ENCODE data around the gene MPHOSPH9. TPM values are rescaled to one million over a fixed set of nuclear protein-coding genes. Genes with fewer than 3 reads are reported as not detected.

MPHOSPH9 gene
- total RNA-seq, 1 experiment from 2014 or later = 43.1 TPM

DNA sequence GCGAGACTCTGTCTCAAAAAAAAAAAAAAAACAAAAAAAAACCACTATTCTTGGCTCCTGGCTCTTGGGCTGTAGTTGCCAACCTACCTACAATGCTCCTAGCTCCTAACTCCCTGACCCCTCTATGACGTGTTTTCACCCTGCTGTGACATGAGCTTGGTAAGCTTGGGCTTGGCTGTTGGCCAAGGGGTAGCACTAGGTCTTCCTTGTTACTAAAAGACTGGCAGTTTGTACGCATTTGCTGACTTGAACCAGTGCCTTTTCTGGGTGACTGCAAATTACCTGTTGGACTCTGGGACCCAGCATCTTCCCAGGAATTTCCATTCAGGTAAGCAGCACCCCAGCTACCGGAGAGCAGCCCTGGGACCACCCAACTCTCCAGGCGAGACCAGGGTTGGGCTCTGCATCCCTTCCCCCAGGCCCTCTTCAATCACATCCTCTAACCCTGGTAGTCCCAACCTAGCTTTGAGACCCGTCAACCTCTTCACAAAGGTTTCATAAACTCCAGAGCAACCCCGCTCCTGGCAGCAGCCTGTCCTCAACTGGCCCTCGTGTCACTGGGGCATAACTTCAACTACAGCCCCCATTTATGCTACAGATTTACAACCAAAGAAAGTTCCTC, 30.4 kb upstream of the MPHOSPH9 start:
- Mint-ChIP-seq H3K27me3 (ENCODE audit: insufficient read depth, unreplicated experiment) (no peaks in the 10 kb centered on the region), H3K9me3 (ENCODE audit: unreplicated experiment) (no peaks in the 10 kb centered on the region), H3K36me3 (ENCODE audit: insufficient read depth, unreplicated experiment) (peaks cover 91% of the 10 kb centered on the region), H3K4me3 (ENCODE audit: unreplicated experiment) (no peak overlapping the region), H3K27ac (ENCODE audit: unreplicated experiment) (no peak overlapping the region), H3K4me1 (ENCODE audit: low read depth, unreplicated experiment) (no peaks in the 10 kb centered on the region)
- intact Hi-C loops (cut with micrococcal nuclease; ENCODE audit: unreplicated experiment) = no loop called here
- H3K9me3 ChIP-seq = no peaks in the 10 kb centered on the region
- no TSS peak for BruUV-seq (replicated peaks)
- H3K4me1 ChIP-seq = no peaks in the 10 kb centered on the region
- H3K36me3 ChIP-seq (ENCODE audit: control insufficient read depth, insufficient read depth, low read length) = peaks cover 1% of the 10 kb centered on the region; the same call in 1 of the 2 replicates
- no peak overlapping the region for H3K4me3 ChIP-seq (ENCODE audit: low read depth, low read length)
- ChIA-PET CTCF (no interaction called here), POLR2A (no interaction called here)
- TF ChIP-seq, protein P1, sequence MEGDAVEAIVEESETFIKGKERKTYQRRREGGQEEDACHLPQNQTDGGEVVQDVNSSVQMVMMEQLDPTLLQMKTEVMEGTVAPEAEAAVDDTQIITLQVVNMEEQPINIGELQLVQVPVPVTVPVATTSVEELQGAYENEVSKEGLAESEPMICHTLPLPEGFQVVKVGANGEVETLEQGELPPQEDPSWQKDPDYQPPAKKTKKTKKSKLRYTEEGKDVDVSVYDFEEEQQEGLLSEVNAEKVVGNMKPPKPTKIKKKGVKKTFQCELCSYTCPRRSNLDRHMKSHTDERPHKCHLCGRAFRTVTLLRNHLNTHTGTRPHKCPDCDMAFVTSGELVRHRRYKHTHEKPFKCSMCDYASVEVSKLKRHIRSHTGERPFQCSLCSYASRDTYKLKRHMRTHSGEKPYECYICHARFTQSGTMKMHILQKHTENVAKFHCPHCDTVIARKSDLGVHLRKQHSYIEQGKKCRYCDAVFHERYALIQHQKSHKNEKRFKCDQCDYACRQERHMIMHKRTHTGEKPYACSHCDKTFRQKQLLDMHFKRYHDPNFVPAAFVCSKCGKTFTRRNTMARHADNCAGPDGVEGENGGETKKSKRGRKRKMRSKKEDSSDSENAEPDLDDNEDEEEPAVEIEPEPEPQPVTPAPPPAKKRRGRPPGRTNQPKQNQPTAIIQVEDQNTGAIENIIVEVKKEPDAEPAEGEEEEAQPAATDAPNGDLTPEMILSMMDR (IDR thresholded peaks at IDR 0.05; ENCODE audit: insufficient read depth in 1 of 2, low read depth in 1 of 2, low read length in 1 of 2, severe bottlenecking in 1 of 2, unreplicated experiment in 1 of 2) = no peak
- DNase-seq = no peak
- H3K27me3 ChIP-seq (replicated peaks; ENCODE audit: control insufficient read depth, insufficient read depth, low read length) = no peaks in the 10 kb centered on the region

DNA sequence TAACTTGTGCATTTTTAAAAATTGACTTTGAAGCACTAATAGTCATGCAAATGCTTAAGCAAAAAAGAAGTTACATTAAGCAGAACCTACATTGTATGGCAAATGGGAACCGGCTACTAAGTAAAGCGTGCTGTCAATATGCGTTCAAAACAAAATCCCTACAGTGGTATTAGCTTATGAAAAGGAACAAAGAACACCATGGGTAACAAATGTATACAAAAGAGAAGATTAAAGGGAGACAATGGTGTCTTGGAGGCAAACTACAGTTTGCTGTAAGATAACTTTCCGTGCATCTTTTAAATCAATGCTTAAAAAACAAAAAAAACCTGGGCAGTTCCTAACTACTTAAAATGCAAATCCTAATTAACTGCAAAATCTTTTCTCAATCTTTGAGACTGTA, 28.3 kb upstream of the MPHOSPH9 start:
- Histone ChIP-seq H3K9me3 (no peaks in the 10 kb centered on the region), H3K4me3 (ENCODE audit: low read depth, low read length) (no peak overlapping the region), H3K27me3 (replicated peaks; ENCODE audit: control insufficient read depth, insufficient read depth, low read length) (no peaks in the 10 kb centered on the region), H3K4me1 (no peaks in the 10 kb centered on the region), H3K36me3 (ENCODE audit: control insufficient read depth, insufficient read depth, low read length) (peaks cover 1% of the 10 kb centered on the region; the same call in 1 of the 2 replicates)
- TSS peak; percentile 79 for BruUV-seq (replicated peaks)
- Mint-ChIP-seq H3K27ac (ENCODE audit: unreplicated experiment) (no peak overlapping the region), H3K27me3 (ENCODE audit: insufficient read depth, unreplicated experiment) (no peaks in the 10 kb centered on the region), H3K4me1 (ENCODE audit: low read depth, unreplicated experiment) (no peaks in the 10 kb centered on the region), H3K9me3 (ENCODE audit: unreplicated experiment) (no peaks in the 10 kb centered on the region), H3K4me3 (ENCODE audit: unreplicated experiment) (no peak overlapping the region), H3K36me3 (ENCODE audit: insufficient read depth, unreplicated experiment) (peaks cover 95% of the 10 kb centered on the region)
- POLR2A ChIA-PET = no interaction called here
- no peak for DNase-seq
- CTCF ChIA-PET = no interaction called here
- TF ChIP-seq, protein P1 (IDR thresholded peaks at IDR 0.05; ENCODE audit: insufficient read depth in 1 of 2, low read depth in 1 of 2, low read length in 1 of 2, severe bottlenecking in 1 of 2, unreplicated experiment in 1 of 2) = no peak
- intact Hi-C loops (cut with micrococcal nuclease; ENCODE audit: unreplicated experiment) = no loop called here

DNA sequence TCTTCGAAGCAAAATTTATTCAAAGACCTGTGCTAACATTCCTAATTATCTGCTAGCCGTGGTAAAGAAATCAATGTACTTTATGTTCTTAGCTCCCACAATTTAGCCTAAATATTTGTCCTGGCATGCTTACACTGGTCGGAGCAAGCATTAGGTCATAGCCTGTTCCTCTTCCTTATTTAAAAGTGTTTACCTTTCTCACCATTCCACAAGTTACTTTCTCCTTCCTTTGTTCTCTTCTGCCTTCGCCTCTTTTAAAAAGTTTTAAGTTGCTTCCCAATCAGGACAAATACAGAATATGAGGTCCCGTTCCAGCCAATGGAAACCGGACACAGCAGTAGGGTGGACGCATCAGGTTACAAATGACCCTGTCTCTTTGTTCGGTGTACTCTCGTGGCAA, 27.1 kb upstream of the MPHOSPH9 start:
- TF ChIP-seq, protein P1 (IDR thresholded peaks at IDR 0.05; ENCODE audit: insufficient read depth in 1 of 2, low read depth in 1 of 2, low read length in 1 of 2, severe bottlenecking in 1 of 2, unreplicated experiment in 1 of 2) = no peak
- no peaks in the 10 kb centered on the region for H3K9me3 Mint-ChIP-seq (ENCODE audit: unreplicated experiment)
- no peak overlapping the region for H3K4me3 ChIP-seq (ENCODE audit: low read depth, low read length)
- CTCF ChIA-PET = no interaction called here
- POLR2A ChIA-PET = no interaction called here
- no peak overlapping the region for H3K27ac Mint-ChIP-seq (ENCODE audit: unreplicated experiment)
- H3K27me3 ChIP-seq (replicated peaks; ENCODE audit: control insufficient read depth, insufficient read depth, low read length) = no peaks in the 10 kb centered on the region
- no peaks in the 10 kb centered on the region for H3K4me1 Mint-ChIP-seq (ENCODE audit: low read depth, unreplicated experiment)
- no peak overlapping the region for H3K4me3 Mint-ChIP-seq (ENCODE audit: unreplicated experiment)
- intact Hi-C loops (cut with micrococcal nuclease; ENCODE audit: unreplicated experiment) = no loop called here
- no TSS peak for BruUV-seq (replicated peaks)
- DNase-seq = no peak
- peaks cover 97% of the 10 kb centered on the region for H3K36me3 Mint-ChIP-seq (ENCODE audit: insufficient read depth, unreplicated experiment)
- H3K4me1 ChIP-seq = no peaks in the 10 kb centered on the region
- no peaks in the 10 kb centered on the region for H3K27me3 Mint-ChIP-seq (ENCODE audit: insufficient read depth, unreplicated experiment)
- H3K9me3 ChIP-seq = no peaks in the 10 kb centered on the region
- H3K36me3 ChIP-seq (ENCODE audit: control insufficient read depth, insufficient read depth, low read length) = peaks cover 1% of the 10 kb centered on the region; the same call in 1 of the 2 replicates
